H9 (cell line): ENCODE data around the gene FYN. TPM values are rescaled to one million over a fixed set of nuclear protein-coding genes. Genes with fewer than 3 reads are reported as not detected.

Experiments
- DNase-seq: peaks from one replicate; pipeline ENCODE4 v3.0.0-alpha.2; 2017
- H2AFZ ChIP-seq: one replicate; pipeline ENCODE4 v1.6.1; 2013; ENCODE audit warnings: mild to moderate bottlenecking, low read length, control low read depth, moderate library complexity
- H2AK5ac ChIP-seq: 2 replicates; pipeline ENCODE4 v1.6.1; 2013; ENCODE audit warnings: low read length, control low read depth, mixed read lengths; ENCODE audit not compliant: insufficient read length
- H2BK120ac ChIP-seq: one replicate; pipeline ENCODE4 v1.6.1; 2013; ENCODE audit warnings: low read depth, mild to moderate bottlenecking, low read length, control low read depth, inconsistent platforms; ENCODE audit not compliant: poor library complexity, severe bottlenecking
- H2BK12ac ChIP-seq: 2 replicates; pipeline ENCODE4 v1.6.1; 2013; ENCODE audit warnings: low read length, control low read depth, mixed read lengths, low read depth; ENCODE audit not compliant: insufficient read length
- H2BK15ac ChIP-seq: 2 replicates; pipeline ENCODE4 v1.6.1; 2013; ENCODE audit warnings: low read depth, low read length, control low read depth
- H2BK20ac ChIP-seq: one replicate; pipeline ENCODE4 v1.6.1; 2013; ENCODE audit warnings: low read depth, mild to moderate bottlenecking, low read length, control low read depth, inconsistent platforms; ENCODE audit not compliant: poor library complexity, severe bottlenecking
- H2BK5ac ChIP-seq: 2 replicates; pipeline ENCODE4 v1.6.1; 2013; ENCODE audit warnings: low read length, control low read depth, mixed read lengths; ENCODE audit not compliant: insufficient read length
- H3K14ac ChIP-seq: 2 replicates; pipeline ENCODE4 v1.6.1; 2013; ENCODE audit warnings: low read length, control low read depth; ENCODE audit not compliant: insufficient read depth
- H3K18ac ChIP-seq: 2 replicates; pipeline ENCODE4 v1.6.1; 2013; ENCODE audit warnings: low read depth, mild to moderate bottlenecking, mixed read lengths, low read length, control low read depth; ENCODE audit not compliant: insufficient read length
- H3K23ac ChIP-seq: 2 replicates; pipeline ENCODE4 v1.6.1; 2013; ENCODE audit warnings: low read length, control low read depth, mixed read lengths, low read depth; ENCODE audit not compliant: insufficient read length
- H3K23me2 ChIP-seq: 2 replicates; pipeline ENCODE4 v1.6.1; 2013; ENCODE audit warnings: low read depth, mild to moderate bottlenecking, mixed read lengths, low read length, control low read depth; ENCODE audit not compliant: insufficient read length, poor library complexity, severe bottlenecking
- H3K27ac ChIP-seq: 2 replicates; pipeline ENCODE4 v1.5.1; 2013; ENCODE audit warnings: low read length, control low read depth, mixed read lengths, low read depth; ENCODE audit not compliant: insufficient read length
- H3K27me3 ChIP-seq: 2 replicates; pipeline ENCODE4 v1.6.1; 2013; ENCODE audit warnings: low read length, control low read depth, inconsistent platforms; ENCODE audit not compliant: insufficient read depth
- H3K4ac ChIP-seq: 2 replicates; pipeline ENCODE4 v1.6.1; 2013; ENCODE audit warnings: low read depth, mild to moderate bottlenecking, control low read depth, inconsistent platforms, low read length, moderate library complexity
- H3K4me1 ChIP-seq: 2 replicates; pipeline ENCODE4 v1.6.1; 2013; ENCODE audit warnings: low read length, control low read depth, inconsistent platforms; ENCODE audit not compliant: insufficient read depth
- H3K4me2 ChIP-seq: 2 replicates; pipeline ENCODE4 v1.6.1; 2013; ENCODE audit warnings: low read length, control low read depth, mixed read lengths; ENCODE audit not compliant: insufficient read length, insufficient read depth
- H3K56ac ChIP-seq: 2 replicates; pipeline ENCODE4 v1.6.1; 2013; ENCODE audit warnings: low read depth, mild to moderate bottlenecking, mixed read lengths, low read length, control low read depth; ENCODE audit not compliant: insufficient read length
- H3K79me1 ChIP-seq: 2 replicates; pipeline ENCODE4 v1.6.1; 2013; ENCODE audit warnings: low read depth, mild to moderate bottlenecking, moderate library complexity, low read length, control low read depth, inconsistent platforms; ENCODE audit not compliant: insufficient read depth, poor library complexity, severe bottlenecking
- H3K79me2 ChIP-seq: 2 replicates; pipeline ENCODE4 v1.6.1; 2013; ENCODE audit warnings: low read length, control low read depth, inconsistent platforms; ENCODE audit not compliant: insufficient read depth
- H3K9ac ChIP-seq: 2 replicates; pipeline ENCODE4 v1.6.1; 2013; ENCODE audit warnings: low read length, control low read depth, mixed read lengths; ENCODE audit not compliant: insufficient read length; ENCODE audit errors: extremely low read depth
- H3K9me3 ChIP-seq: one replicate; pipeline ENCODE4 v1.6.1; 2013; ENCODE audit warnings: low read depth, low read length, inconsistent platforms; ENCODE audit not compliant: control insufficient read depth
- H3T11ph ChIP-seq: one replicate; pipeline ENCODE4 v1.6.1; 2013; ENCODE audit warnings: mild to moderate bottlenecking, low read length, control low read depth, inconsistent platforms
- H4K20me1 ChIP-seq: one replicate; pipeline ENCODE4 v1.6.1; 2013; ENCODE audit not compliant: control insufficient read depth, insufficient read length, insufficient read depth
- H4K5ac ChIP-seq: 2 replicates; pipeline ENCODE4 v1.6.1; 2013; ENCODE audit warnings: low read depth, mild to moderate bottlenecking, mixed read lengths, low read length, control low read depth; ENCODE audit not compliant: insufficient read length
- H4K8ac ChIP-seq: replicated peaks from 2 replicates; pipeline ENCODE4 v1.6.1; 2013; ENCODE audit warnings: low read length, control low read depth, mixed read lengths, low read depth; ENCODE audit not compliant: insufficient read length
- H4K91ac ChIP-seq: 2 replicates; pipeline ENCODE4 v1.6.1; 2013; ENCODE audit warnings: low read depth, mild to moderate bottlenecking, moderate library complexity, mixed read lengths, low read length, control low read depth; ENCODE audit not compliant: insufficient read length
- H3K27ac Mint-ChIP-seq, 3 experiments: 2 replicates in 2 of 3; 3 replicates in 1 of 3; pipeline ENCODE4 v1.8.0; 2020 to 2021; ENCODE audit warnings: mixed read lengths in 3 of 3, mild to moderate bottlenecking in 1 of 3, moderate library complexity in 1 of 3
- H3K27me3 Mint-ChIP-seq: 2 replicates; pipeline ENCODE4 v1.8.0; 2021; ENCODE audit warnings: low read depth, mild to moderate bottlenecking, moderate library complexity, mixed read lengths
- H3K36me3 Mint-ChIP-seq, 3 experiments: 2 replicates in 2 of 3; 3 replicates in 1 of 3; pipeline ENCODE4 v1.8.0; 2020 to 2021; ENCODE audit warnings: low read depth in 3 of 3, mixed read lengths in 3 of 3; ENCODE audit not compliant: insufficient read depth in 1 of 3
- H3K4me1 Mint-ChIP-seq, 2 experiments: 2 replicates each; pipeline ENCODE4 v1.8.0; 2020; ENCODE audit warnings: mixed read lengths in 2 of 2
- H3K4me3 Mint-ChIP-seq, 2 experiments: 2 replicates in 1 of 2; 3 replicates in 1 of 2; pipeline ENCODE4 v1.8.0; 2020 to 2021; ENCODE audit warnings: mild to moderate bottlenecking in 2 of 2, mixed read lengths in 2 of 2, moderate library complexity in 1 of 2
- H3K9me3 Mint-ChIP-seq, 2 experiments: 2 replicates in 1 of 2; 3 replicates in 1 of 2; pipeline ENCODE4 v1.8.0; 2020; ENCODE audit warnings: mild to moderate bottlenecking in 2 of 2, mixed read lengths in 2 of 2, moderate library complexity in 1 of 2
- CTCF ChIP-seq: fragments of 200-600 bp; sonication (generic); conservative IDR thresholded peaks from 3 replicates; pipeline ENCODE4 v1.8.0; 2021; ENCODE audit warnings: antibody characterized with exemption, mild to moderate bottlenecking
- WGBS: extraction: QIAGEN DNeasy Blood & Tissue Kit; methylation state at CpG from one replicate; pipeline ENCODE4 v1.1.7; 2013; ENCODE audit warnings: missing lambda C conversion rate, low lambda C conversion rate, mixed read lengths; ENCODE audit not compliant: insufficient read length; ENCODE audit errors: extremely low coverage; 5-methylcytosine and 5-hydroxymethylcytosine counted together
- total RNA-seq: library from RNA; stranded (reverse); gene quantifications from 2 replicates; pipeline ENCODE4 v1.2.1, GENCODE V29; 2021

Gene FYN
- total RNA-seq, 1 experiment from 2014 or later, result 64.8 TPM

- Histone ChIP-seq H3K4ac (no peak overlapping the region), H2BK15ac (no peak overlapping the region), H3T11ph (no peak overlapping the region), H3K9me3 (no peaks in the 10 kb centered on the region), H3K23ac (no peak overlapping the region), H3K23me2 (no peaks in the 10 kb centered on the region), H2AFZ (no peak overlapping the region), H3K27ac (no peak overlapping the region), H4K8ac (no peak overlapping the region), H3K9ac (no peak overlapping the region), H3K27me3 (no peaks in the 10 kb centered on the region), H2AK5ac (no peak overlapping the region), H2BK120ac (no peak overlapping the region), H3K18ac (no peak overlapping the region), H4K91ac (no peak overlapping the region), H3K79me2 (no peaks in the 10 kb centered on the region), H2BK20ac (no peak overlapping the region), H4K20me1 (no peaks in the 10 kb centered on the region), H3K4me2 (no peak overlapping the region), H2BK5ac (no peak overlapping the region), H3K4me1 (peaks cover 2% of the 10 kb centered on the region), H3K79me1 (no peaks in the 10 kb centered on the region), H3K14ac (no peak overlapping the region), H3K56ac (no peak overlapping the region), H2BK12ac (no peak overlapping the region), H4K5ac (no peak overlapping the region)
- H3K4me1 Mint-ChIP-seq, result peaks cover 9 to 13% of the 10 kb centered on the region in 2 experiments
- H3K27ac Mint-ChIP-seq, result peak overlapping the region in 1 of 3 experiments; percentile 74; a peak in 1 of 7 replicates
- DNase-seq, result no peak
- whole genome bisulfite sequencing, result no CpG with 5 or more reads among the region's 10 CpGs
- H3K4me3 Mint-ChIP-seq, result no peak overlapping the region
- no peaks in the 10 kb centered on the region for H3K36me3 Mint-ChIP-seq
- H3K9me3 Mint-ChIP-seq, result no peaks in the 10 kb centered on the region
- no peak for TF ChIP-seq CTCF
- no peaks in the 10 kb centered on the region for H3K27me3 Mint-ChIP-seq
Observed at GRCh38 chr6:111792914-111793700, 80.1 kb downstream of the FYN start.
